ENCODE data around the gene LSAMP. TPM values are rescaled to one million over a fixed set of nuclear protein-coding genes. Genes with fewer than 3 reads are reported as not detected.

Gene LSAMP
- total RNA-seq, 6 donors from 2014 or later = 7.1 to 28.1 (median 13.4) TPM

DNA sequence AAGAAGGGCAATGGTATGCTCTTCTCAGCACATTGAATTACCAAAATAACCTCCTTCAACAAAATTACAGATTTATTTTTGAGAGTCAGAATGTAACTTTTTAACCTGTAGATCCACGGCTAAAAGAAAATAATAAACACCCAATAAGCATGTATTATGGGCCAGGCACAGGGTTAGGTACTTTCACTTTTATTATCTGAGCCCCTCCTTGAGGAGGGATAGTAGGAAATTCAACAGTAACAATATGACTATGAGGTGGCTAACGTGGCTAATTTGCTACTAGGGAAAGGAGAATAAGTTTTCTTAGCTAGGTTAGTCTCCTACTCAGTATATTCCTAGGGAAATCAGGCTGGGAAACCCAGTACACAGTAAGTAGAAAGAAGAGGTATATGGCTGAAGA, 515.1 kb downstream of the LSAMP start:
- 61 to 76% methylated on average over 2 of the region's 2 CpGs for WGBS, 2 donors
- H3K27me3 ChIP-seq = no peaks in the 10 kb centered on the region
- no peaks in the 10 kb centered on the region for H3K4me1 ChIP-seq
- no peak overlapping the region for H3K4me3 ChIP-seq
- H3K9me3 ChIP-seq = no peaks in the 10 kb centered on the region
- ATAC-seq (ENCODE audit: low FRiP score in 2 of 2) (no peak), DNase-seq (no peak)
- no peak for TF ChIP-seq CTCF (IDR thresholded peaks at IDR 0.05)
- no peak for TF ChIP-seq POLR2AphosphoS5 (IDR thresholded peaks at IDR 0.05)
- no peaks in the 10 kb centered on the region for H3K36me3 ChIP-seq
- no peak overlapping the region for H3K27ac ChIP-seq

DNA sequence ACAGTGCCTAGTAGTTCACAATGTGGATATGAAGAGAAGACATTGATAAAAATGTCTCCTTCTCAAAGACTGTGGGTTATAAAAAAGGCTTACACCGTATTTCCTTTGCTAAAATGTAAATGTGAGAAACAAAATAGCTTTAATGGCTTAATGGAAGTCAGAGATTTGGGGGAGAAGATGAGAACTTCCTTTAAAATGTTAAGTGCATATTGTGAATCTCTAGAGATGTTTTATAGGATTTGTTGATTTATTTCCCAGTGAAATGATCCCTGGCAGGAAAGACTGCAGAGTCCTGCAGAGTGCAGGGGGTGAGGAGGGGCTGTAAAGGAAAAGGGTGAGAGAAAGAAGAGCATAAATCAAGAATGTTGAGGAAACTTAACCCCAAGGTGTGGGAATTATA, 516.9 kb downstream of the LSAMP start:
- Histone ChIP-seq H3K27ac (no peak overlapping the region), H3K9me3 (no peaks in the 10 kb centered on the region), H3K4me1 (no peaks in the 10 kb centered on the region), H3K27me3 (no peaks in the 10 kb centered on the region), H3K4me3 (no peak overlapping the region), H3K36me3 (no peaks in the 10 kb centered on the region)
- DNase-seq (no peak), ATAC-seq (ENCODE audit: low FRiP score in 2 of 2) (no peak)
- TF ChIP-seq EP300 (IDR thresholded peaks at IDR 0.05) (no peak), POLR2A (IDR thresholded peaks at IDR 0.05) (no peak), CTCF (IDR thresholded peaks at IDR 0.05) (no peak), POLR2AphosphoS5 (IDR thresholded peaks at IDR 0.05) (no peak)
- whole genome bisulfite sequencing, 2 donors = 72 to 74% methylated on average over 1 of the region's 1 CpG

DNA sequence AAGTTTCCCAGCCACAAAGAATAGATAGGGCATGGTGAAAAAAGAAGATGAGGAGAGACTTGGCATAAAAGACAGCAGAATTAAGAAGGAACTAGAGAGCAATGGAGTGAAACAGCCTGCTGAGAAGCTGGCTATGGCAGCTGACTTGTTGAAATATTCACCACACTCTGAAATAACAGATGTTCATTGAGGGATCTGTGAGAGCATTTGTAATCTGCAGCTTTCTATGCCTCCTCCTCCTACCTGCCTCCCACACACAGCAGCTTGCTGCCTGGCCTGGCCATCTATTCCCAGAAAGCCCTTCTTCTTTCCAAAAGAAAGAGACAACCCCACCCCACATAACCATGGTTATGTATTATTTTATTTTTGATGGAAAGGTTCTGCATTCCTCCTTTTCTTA, 518.1 kb downstream of the LSAMP start:
- H3K4me3 ChIP-seq = no peak overlapping the region
- DNase-seq (no peak), ATAC-seq (ENCODE audit: low FRiP score in 2 of 2) (no peak)
- H3K4me1 ChIP-seq = no peaks in the 10 kb centered on the region
- no peaks in the 10 kb centered on the region for H3K9me3 ChIP-seq
- H3K36me3 ChIP-seq = no peaks in the 10 kb centered on the region
- no peaks in the 10 kb centered on the region for H3K27me3 ChIP-seq
- TF ChIP-seq POLR2A (IDR thresholded peaks at IDR 0.05) (no peak), POLR2AphosphoS5 (IDR thresholded peaks at IDR 0.05) (no peak), EP300 (IDR thresholded peaks at IDR 0.05) (no peak)
- H3K27ac ChIP-seq = no peak overlapping the region

DNA sequence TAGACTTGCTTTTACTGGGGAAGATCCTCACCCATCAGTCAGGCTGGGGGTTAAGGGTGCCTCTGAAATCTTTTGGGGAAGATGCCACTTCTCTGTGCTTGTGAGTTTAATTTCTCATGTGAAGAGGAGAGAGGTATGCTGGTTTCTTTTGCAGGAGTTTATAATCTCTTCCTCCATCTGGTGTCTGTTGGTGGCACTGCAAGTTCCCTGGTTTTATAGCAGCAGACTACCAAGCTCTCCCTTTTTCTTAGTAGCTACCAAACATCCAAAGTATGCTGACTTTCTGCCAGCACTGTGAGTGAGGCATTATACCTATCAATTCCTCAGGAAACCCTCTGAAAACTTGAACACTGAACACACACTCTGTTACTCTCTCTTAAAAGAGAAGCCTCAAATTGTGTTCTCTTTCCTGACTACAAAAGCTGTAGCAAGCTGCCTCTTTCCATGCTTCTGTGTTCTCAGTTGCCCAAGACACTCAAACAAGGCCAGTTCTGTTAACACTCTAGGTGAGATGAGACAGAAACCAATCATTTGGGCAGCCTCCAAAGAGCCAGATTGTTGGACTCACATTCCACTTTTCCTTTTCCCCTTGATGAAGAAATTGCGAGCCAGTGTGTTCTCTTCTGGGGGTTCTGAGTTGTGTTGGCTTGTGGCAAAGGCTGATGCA, 522.5 kb downstream of the LSAMP start:
- H3K4me3 ChIP-seq = no peak overlapping the region
- DNase-seq (no peak), ATAC-seq (ENCODE audit: low FRiP score in 2 of 2) (no peak)
- H3K27me3 ChIP-seq = no peaks in the 10 kb centered on the region
- no peaks in the 10 kb centered on the region for H3K36me3 ChIP-seq
- peak in 1 of 2 donors; percentile 7 for TF ChIP-seq POLR2AphosphoS5 (IDR thresholded peaks at IDR 0.05)
- TF ChIP-seq EP300 (IDR thresholded peaks at IDR 0.05) = no peak
- TF ChIP-seq CTCF (IDR thresholded peaks at IDR 0.05) = peak in 1 of 6 experiments; percentile 28
- no peak for TF ChIP-seq POLR2A (IDR thresholded peaks at IDR 0.05)
- H3K27ac ChIP-seq = no peak overlapping the region
- no peaks in the 10 kb centered on the region for H3K9me3 ChIP-seq
- no peaks in the 10 kb centered on the region for H3K4me1 ChIP-seq
- 79 to 88% methylated on average over 1 of the region's 1 CpG for WGBS, 2 donors

DNA sequence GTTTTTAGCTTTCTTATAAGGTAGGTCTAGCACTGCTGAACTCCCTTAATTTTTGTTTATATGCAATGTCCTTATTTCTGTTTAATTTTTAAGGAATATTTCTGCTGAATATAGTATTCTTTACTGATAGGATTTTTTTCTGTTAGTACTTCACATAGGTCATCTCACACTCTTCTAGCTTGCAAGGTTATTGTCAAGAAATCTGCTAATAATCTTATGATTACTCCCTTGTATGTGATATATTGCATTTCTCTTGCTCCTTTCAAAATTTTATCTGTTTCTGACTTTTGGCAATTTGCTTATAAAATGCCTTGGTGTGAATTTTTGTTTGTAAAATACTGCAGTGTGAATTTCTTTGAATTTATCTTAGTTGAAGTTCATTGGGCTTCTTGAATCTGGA, 523.6 kb downstream of the LSAMP start:
- H3K9me3 ChIP-seq = no peaks in the 10 kb centered on the region
- no peaks in the 10 kb centered on the region for H3K36me3 ChIP-seq
- ATAC-seq (ENCODE audit: low FRiP score in 2 of 2) (no peak), DNase-seq (no peak)
- TF ChIP-seq CTCF (IDR thresholded peaks at IDR 0.05) (no peak), POLR2AphosphoS5 (IDR thresholded peaks at IDR 0.05) (no peak), POLR2A (IDR thresholded peaks at IDR 0.05) (no peak), EP300 (IDR thresholded peaks at IDR 0.05) (no peak)
- no peaks in the 10 kb centered on the region for H3K27me3 ChIP-seq
- no peak overlapping the region for H3K4me3 ChIP-seq
- no peaks in the 10 kb centered on the region for H3K4me1 ChIP-seq
- no peak overlapping the region for H3K27ac ChIP-seq
